ENCODE measurements around the gene N4BP2L2.

The N4BP2L2 gene

DNA sequence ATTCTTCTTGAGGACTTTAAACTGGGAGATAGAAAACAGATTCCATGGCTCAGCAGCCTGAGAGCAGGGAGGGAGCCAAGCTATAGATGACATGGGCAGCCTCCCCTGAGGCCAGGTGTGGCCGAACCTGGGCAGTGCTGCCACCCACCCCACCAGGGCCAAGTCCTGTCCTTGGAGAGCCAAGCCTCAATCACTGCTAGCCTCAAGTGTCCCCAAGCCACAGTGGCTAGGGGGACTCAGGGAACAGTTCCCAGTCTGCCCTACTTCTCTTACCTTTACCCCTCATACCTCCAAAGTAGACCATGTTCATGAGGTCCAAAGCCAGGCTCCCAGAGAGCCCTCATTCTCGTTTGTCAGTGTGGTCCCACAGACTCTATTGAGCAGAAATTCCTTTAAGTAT lies 118.7 kb downstream of the N4BP2L2 start:
- no peak for DNase-seq

GRCh38 chr13:32417995-32418394 lies 120.6 kb downstream of the N4BP2L2 start:
- DNase-seq = no peak

- no peak for DNase-seq
Measured at GRCh38 chr13:32415019-32415418, 123.6 kb downstream of the N4BP2L2 start.

GRCh38 chr13:32414580-32414979 lies 124.0 kb downstream of the N4BP2L2 start:
- DNase-seq = no peak

GRCh38 chr13:32413284-32413683 lies 125.3 kb downstream of the N4BP2L2 start:
- DNase-seq = no peak

DNA sequence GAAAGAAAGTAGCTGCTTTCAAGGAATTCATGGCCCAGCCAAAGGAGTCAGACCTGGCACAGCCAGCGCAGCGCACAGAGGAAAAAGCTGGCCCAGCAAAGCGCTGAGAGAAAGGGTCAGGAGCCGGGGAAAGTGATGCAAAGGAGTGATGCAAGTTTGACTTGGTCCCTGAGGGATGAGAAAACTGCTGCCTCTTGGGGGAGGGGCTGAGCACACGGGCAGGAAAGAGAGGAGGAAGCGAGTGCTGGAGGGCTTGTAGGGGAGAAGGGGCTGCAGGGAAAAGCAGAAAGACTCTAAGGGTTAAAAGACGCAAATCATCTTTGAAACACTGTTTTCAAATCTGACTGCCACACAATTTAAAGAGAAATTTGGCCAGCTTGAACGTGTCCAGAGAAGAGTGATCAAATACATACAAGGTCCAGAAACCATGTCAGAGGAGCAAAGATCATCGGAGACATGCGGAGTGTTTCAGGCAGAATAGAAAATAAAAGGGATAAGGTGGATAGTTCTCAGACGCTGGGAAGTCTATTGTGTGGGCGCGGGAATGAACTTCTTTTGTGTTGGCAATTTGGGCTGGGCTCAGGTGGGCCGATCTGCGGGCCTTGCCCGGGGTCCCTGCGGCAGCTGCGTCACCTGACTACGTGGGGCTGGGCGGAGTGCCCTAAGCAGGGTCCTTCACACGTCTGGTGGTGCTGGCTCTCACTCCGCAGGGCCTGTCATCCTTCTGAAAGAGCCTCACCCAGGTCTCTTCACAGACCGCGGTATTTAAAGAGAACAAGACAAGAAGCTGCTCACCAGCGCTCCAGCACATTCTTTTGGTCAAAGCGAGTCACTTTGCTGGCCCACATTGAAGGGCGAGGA lies 128.8 kb downstream of the N4BP2L2 start:
- DNase-seq = no peak

DNA sequence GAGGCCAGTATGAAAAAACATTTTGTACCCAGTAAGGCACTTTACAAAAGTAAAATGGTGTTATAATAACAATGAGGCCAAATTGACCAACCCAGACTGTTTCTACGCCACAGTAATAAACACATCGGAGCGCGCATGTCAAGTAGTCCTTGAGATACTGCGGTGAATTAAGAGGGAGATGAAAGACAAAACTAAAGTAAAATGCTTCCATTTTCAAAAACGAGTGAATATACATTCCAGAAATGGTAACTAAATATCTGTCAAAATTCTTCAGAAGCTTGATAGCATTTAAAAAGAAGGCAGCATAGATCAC lies 129.6 kb downstream of the N4BP2L2 start:
- no peak for DNase-seq

GRCh38 chr13:32408296-32409000 lies 130.1 kb downstream of the N4BP2L2 start:
- no peak for DNase-seq

- no peak for DNase-seq
Measured at GRCh38 chr13:32407854-32408253, 130.7 kb downstream of the N4BP2L2 start.

DNA sequence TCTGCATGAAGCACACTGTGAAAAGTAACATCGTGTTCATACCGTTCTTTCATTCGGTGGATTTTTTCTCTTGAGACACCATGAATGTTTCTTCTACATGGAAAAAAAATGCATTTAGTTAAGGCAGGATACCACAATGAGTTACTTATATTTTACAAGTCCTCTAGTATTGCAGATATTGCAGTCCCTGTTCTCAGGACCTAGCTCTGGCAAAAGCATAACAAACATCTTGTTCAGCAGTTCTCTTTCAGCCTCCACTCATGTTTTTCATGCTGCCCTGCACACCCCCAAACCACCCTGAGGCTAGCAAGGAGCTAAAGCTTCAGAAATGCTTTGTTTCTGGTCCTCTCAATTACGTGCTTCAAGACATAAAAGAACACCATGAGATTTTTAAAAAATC lies 135.5 kb downstream of the N4BP2L2 start:
- DNase-seq = no peak

- DNase-seq = no peak
Measured at GRCh38 chr13:32391101-32391619, 147.4 kb downstream of the N4BP2L2 start.

GRCh38 chr13:32390484-32390883 lies 148.1 kb downstream of the N4BP2L2 start:
- DNase-seq = no peak

GRCh38 chr13:32390048-32390447 lies 148.5 kb downstream of the N4BP2L2 start:
- DNase-seq = no peak

DNA sequence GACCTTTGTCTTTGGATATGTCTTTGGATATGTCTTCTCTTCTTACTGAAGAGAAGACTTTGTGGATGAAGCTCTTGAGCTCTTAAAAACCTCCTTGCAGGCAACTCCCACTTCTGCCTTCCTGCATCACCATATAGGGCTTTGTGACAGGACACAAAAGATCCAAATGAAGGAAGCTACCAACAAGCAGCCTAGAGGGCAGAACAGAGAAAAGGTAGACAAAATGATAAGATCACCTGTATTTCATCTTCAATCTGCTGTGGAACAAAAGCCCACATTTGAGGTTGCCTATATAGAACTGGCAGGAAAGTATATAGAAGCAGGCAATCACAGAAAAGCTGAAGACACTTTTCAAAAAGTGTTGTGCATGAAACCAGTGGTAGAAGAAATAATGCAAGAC lies 153.2 kb downstream of the N4BP2L2 start:
- DNase-seq = no peak

- no peak for DNase-seq
Measured at GRCh38 chr13:32384702-32385101, 153.9 kb downstream of the N4BP2L2 start.

- DNase-seq = no peak
Measured at GRCh38 chr13:32383836-32384618, 154.6 kb downstream of the N4BP2L2 start.
